K562 (cell line): Measurements from ENCODE around the gene RRAS. TPM values are rescaled to one million over a fixed set of nuclear protein-coding genes. Genes with fewer than 3 reads are reported as not detected.

Source experiments
- ARHGAP35 ChIP-seq: fragments of 450-650 bp; IDR thresholded peaks from 2 replicates; pipeline ENCODE4 v1.6.1; 2018; ENCODE audit not compliant: partially characterized antibody
- BRD4 ChIP-seq: fragments of 200-600 bp; sonication (generic); IDR thresholded peaks from 2 replicates; pipeline ENCODE4 v1.6.1; 2017; ENCODE audit warnings: inconsistent platforms
- CREB5 ChIP-seq: fragments of 250-450 bp; sonication (Bioruptor Pico); IDR thresholded peaks from 2 replicates; pipeline ENCODE4 v1.5.0; 2020; ENCODE audit warnings: mild to moderate bottlenecking
- DACH1 ChIP-seq: fragments of 450-650 bp; IDR thresholded peaks from 2 replicates; pipeline ENCODE4 v1.6.1; 2018; ENCODE audit not compliant: partially characterized antibody
- EP300 ChIP-seq: IDR thresholded peaks from 2 replicates; pipeline ENCODE4 v1.6.1; 2012; ENCODE audit warnings: low read length, improper control_type of control experiment
- FOXJ3 ChIP-seq: sonication (generic); formaldehyde crosslinking; IDR thresholded peaks from 2 replicates; pipeline ENCODE4 v1.4.0; 2020; ENCODE audit warnings: mild to moderate bottlenecking, missing genetic modification reagents
- HDAC3 ChIP-seq: fragments of 450-650 bp; IDR thresholded peaks from 2 replicates; pipeline ENCODE4 v1.6.1; 2018; ENCODE audit warnings: borderline replicate concordance, mild to moderate bottlenecking, moderate library complexity; ENCODE audit not compliant: partially characterized antibody
- KDM5B ChIP-seq: fragments of 200-600 bp; sonication (generic); IDR thresholded peaks from 2 replicates; pipeline ENCODE4 v1.6.1; 2012; ENCODE audit warnings: low read depth, mild to moderate bottlenecking, moderate library complexity, low read length, control low read depth, inconsistent platforms; ENCODE audit not compliant: insufficient replicate concordance
- LCOR ChIP-seq: sonication (generic); formaldehyde crosslinking; IDR thresholded peaks from 2 replicates; pipeline ENCODE4 v1.8.0; 2022; ENCODE audit warnings: mild to moderate bottlenecking, missing genetic modification reagents
- LEF1 ChIP-seq: fragments of 450-650 bp; IDR thresholded peaks from 2 replicates; pipeline ENCODE4 v1.6.1; 2016; ENCODE audit warnings: mild to moderate bottlenecking
- MCM5 ChIP-seq: fragments of 450-650 bp; IDR thresholded peaks from 2 replicates; pipeline ENCODE4 v1.6.1; 2016; ENCODE audit warnings: low read depth
- SAFB ChIP-seq: fragments of 200-400 bp; formaldehyde crosslinking; IDR thresholded peaks from 2 replicates; pipeline ENCODE4 v1.6.1; 2017; ENCODE audit warnings: low read depth, low read length, borderline replicate concordance
- SMAD3 ChIP-seq: fragments of 450-650 bp; formaldehyde crosslinking; conservative IDR thresholded peaks from 2 replicates; pipeline ENCODE4 v1.4.0; 2020; ENCODE audit warnings: mild to moderate bottlenecking
- SREBF2 ChIP-seq: sonication (generic); formaldehyde crosslinking; IDR thresholded peaks from 2 replicates; pipeline ENCODE4 v1.4.0; 2020; ENCODE audit warnings: mild to moderate bottlenecking, missing genetic modification reagents
- TSHZ1 ChIP-seq: fragments of 250-450 bp; sonication (Bioruptor Pico); IDR thresholded peaks from 2 replicates; pipeline ENCODE4 v1.4.0; 2020; ENCODE audit warnings: mild to moderate bottlenecking, moderate library complexity
- ZBTB1 ChIP-seq: sonication (generic); formaldehyde crosslinking; IDR thresholded peaks from 2 replicates; pipeline ENCODE4 v1.8.1; 2023; ENCODE audit warnings: missing genetic modification reagents, low read depth, mild to moderate bottlenecking, borderline replicate concordance
- ZKSCAN1 ChIP-seq: fragments of 150-350 bp; IDR thresholded peaks from 2 replicates; pipeline ENCODE4 v1.6.1; 2016; ENCODE audit warnings: low read depth, low read length
- ZNF133 ChIP-seq: fragments of 250-450 bp; sonication (Bioruptor Pico); IDR thresholded peaks from 2 replicates; pipeline ENCODE4 v1.4.0; 2020; ENCODE audit warnings: mild to moderate bottlenecking
- ZNF263 ChIP-seq: sonication (generic); formaldehyde crosslinking; IDR thresholded peaks from 2 replicates; pipeline ENCODE4 v1.8.0; 2022; ENCODE audit warnings: mild to moderate bottlenecking, missing genetic modification reagents, borderline replicate concordance
- polyA plus RNA-seq, 8 experiments: library from polyadenylated mRNA; depleted of rRNA in 4 of 8; stranded (reverse) in 5 of 8; unstranded in 3 of 8; fragments of >200 nt; fragmentation: Nextera tagmentation in 2 of 8; fragmentation: Illumina TruSeq in 1 of 8; extraction: Ambion mirVana in 2 of 8; extraction: Trizol in 1 of 8; gene quantifications; 2 replicates each; pipeline versions ENCODE4 v1.2.1 to v1.2.3, GENCODE V29; 2011 to 2014; ENCODE audit warnings: inconsistent platforms in 1 of 8, missing spikeins in 1 of 8
- total RNA-seq, 7 experiments: library from RNA; depleted of rRNA in 6 of 7; stranded (reverse); fragments of >200 nt in 6 of 7; fragmentation: Illumina TruSeq in 2 of 7; extraction: Trizol in 2 of 7; gene quantifications; 2 replicates each; pipeline versions ENCODE4 v1.2.1 to v1.2.3, GENCODE V29; 2011 to 2021; ENCODE audit warnings: low replicate concordance in 1 of 7
- TF ChIP-seq, protein P1 (sequence below): fragments of 250-450 bp; sonication (Bioruptor Pico); IDR thresholded peaks from 2 replicates; pipeline ENCODE4 v1.5.0; 2021
- TF ChIP-seq, protein P2 (sequence below): IDR thresholded peaks from 2 replicates; pipeline ENCODE4 v1.6.1; 2012; ENCODE audit warnings: low read depth, low read length, improper control_type of control experiment, borderline replicate concordance

Gene RRAS
- total and polyA plus RNA-seq, 9 of the 15 experiments (the other 6 are each of a cell fraction or from before 2014, with no cell fraction given) = 0.70 to 17.3 (median 8.2) TPM

GRCh38 chr19:49676136-49676783 is 36.3 kb upstream of the RRAS start (continued):
- TF ChIP-seq SAFB = no peak
- TF ChIP-seq HDAC3 = no peak
- TF ChIP-seq LCOR (CRISPR knock-in tag) = no peak
- no peak for TF ChIP-seq EP300
- TF ChIP-seq BRD4 = no peak
- TF ChIP-seq, protein P1, sequence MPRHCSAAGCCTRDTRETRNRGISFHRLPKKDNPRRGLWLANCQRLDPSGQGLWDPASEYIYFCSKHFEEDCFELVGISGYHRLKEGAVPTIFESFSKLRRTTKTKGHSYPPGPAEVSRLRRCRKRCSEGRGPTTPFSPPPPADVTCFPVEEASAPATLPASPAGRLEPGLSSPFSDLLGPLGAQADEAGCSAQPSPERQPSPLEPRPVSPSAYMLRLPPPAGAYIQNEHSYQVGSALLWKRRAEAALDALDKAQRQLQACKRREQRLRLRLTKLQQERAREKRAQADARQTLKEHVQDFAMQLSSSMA = no peak
- TF ChIP-seq MCM5 = no peak
- no peak for TF ChIP-seq ZNF133
- no peak for TF ChIP-seq SREBF2 (CRISPR knock-in tag)
- TF ChIP-seq ARHGAP35 = no peak
- no peak for TF ChIP-seq TSHZ1
- TF ChIP-seq FOXJ3 (CRISPR knock-in tag) = no peak
- TF ChIP-seq LEF1 = no peak; the same call in 1 of the 2 replicates
- 0 out of 2 replicates have a peak, but pooled peaks have one; percentile 5 for TF ChIP-seq ZKSCAN1
- no peak for TF ChIP-seq DACH1
- peak; percentile 82 for TF ChIP-seq KDM5B
- no peak for TF ChIP-seq ZNF263 (CRISPR knock-in tag)
- peak; percentile 56; the same call in 1 of the 2 replicates for TF ChIP-seq ZBTB1 (CRISPR knock-in tag)
- TF ChIP-seq SMAD3 (CRISPR knock-in tag) = no peak
- TF ChIP-seq, protein P2, sequence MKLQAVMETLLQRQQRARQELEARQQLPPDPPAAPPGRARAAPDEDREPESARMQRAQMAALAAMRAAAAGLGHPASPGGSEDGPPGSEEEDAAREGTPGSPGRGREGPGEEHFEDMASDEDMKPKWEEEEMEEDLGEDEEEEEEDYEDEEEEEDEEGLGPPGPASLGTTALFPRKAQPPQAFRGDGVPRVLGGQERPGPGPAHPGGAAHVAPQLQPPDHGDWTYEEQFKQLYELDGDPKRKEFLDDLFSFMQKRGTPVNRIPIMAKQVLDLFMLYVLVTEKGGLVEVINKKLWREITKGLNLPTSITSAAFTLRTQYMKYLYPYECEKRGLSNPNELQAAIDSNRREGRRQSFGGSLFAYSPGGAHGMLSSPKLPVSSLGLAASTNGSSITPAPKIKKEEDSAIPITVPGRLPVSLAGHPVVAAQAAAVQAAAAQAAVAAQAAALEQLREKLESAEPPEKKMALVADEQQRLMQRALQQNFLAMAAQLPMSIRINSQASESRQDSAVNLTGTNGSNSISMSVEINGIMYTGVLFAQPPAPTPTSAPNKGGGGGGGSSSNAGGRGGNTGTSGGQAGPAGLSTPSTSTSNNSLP = no peak; the same call in 1 of the 2 replicates
- TF ChIP-seq CREB5 = no peak
